Camera-type eye (tissue), 1 donor: ENCODE results near the gene SART3. TPM values are rescaled to one million over a fixed set of nuclear protein-coding genes. Genes with fewer than 3 reads are reported as not detected.

Experiments used
- total RNA-seq: library from RNA; depleted of rRNA; stranded (reverse); fragments of >200 nt; gene quantifications from one replicate; pipeline ENCODE4 v1.2.3, GENCODE V29; 2014

The SART3 gene
- 131 TPM for total RNA-seq

DNA sequence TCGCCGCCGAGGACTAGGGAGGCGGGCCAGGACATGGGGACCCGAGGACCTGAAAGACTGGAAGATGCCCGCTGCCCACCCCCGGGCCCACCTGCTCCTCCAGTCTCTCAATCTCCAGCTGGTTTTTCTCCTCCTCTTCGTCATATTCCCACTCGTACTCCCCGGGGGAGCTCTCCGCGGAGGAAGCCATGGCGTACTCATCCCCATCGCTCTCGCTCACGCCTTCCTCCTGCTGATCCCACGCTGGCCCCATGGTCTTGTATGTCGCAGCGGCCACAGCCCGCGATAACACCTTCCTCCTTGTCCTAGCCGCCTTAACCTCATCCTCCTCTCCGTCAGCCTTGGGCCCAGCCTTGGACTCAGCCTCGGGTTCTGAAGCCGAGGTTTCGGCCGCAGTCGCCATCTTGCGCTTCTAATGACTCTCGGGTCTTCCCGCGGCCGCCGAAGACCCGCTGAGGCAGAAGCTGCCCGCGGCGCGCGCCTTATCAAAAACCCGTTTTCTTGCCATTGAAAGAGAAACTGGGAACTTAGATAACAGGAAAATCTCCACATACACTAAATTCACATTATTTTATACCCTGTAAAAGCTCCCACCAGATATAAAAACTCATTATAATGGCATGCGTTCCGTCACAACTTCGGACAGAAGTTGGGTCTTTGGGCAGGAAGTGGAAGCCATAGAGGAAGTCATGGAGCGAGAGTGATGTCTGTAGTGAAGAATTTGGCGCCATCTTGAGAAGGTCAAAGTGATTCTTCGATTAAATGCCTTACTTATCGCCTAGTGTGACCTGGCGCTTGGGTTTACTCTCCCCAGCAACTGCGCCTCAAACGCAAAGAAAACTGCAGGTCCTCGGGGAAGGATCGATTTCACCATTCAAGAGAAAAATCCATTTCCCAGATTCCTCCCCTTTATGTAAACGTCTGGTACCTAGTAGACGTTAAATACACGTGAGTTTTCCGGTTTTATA is at the start of gene SART3:
Gene SART3, minus strand, starts transcription at position 422 of the 968 bp plus-strand sequence. Its CDS starts 19 bp downstream, at position 403.

GRCh38 chr12:108597559-108598471 is 36.8 kb upstream of the SART3 start, which contains the start of gene TMEM119:
TSS of gene TMEM119 (minus strand) at chr12:108598084. CDS start at chr12:108592383, 5,701 bp downstream.

GRCh38 chr12:108562348-108563135 is 1.6 kb upstream of the SART3 start, which contains the start of gene ISCU:
TSS of gene ISCU (plus strand) at chr12:108562596. CDS start at chr12:108562623, 27 bp downstream.

DNA sequence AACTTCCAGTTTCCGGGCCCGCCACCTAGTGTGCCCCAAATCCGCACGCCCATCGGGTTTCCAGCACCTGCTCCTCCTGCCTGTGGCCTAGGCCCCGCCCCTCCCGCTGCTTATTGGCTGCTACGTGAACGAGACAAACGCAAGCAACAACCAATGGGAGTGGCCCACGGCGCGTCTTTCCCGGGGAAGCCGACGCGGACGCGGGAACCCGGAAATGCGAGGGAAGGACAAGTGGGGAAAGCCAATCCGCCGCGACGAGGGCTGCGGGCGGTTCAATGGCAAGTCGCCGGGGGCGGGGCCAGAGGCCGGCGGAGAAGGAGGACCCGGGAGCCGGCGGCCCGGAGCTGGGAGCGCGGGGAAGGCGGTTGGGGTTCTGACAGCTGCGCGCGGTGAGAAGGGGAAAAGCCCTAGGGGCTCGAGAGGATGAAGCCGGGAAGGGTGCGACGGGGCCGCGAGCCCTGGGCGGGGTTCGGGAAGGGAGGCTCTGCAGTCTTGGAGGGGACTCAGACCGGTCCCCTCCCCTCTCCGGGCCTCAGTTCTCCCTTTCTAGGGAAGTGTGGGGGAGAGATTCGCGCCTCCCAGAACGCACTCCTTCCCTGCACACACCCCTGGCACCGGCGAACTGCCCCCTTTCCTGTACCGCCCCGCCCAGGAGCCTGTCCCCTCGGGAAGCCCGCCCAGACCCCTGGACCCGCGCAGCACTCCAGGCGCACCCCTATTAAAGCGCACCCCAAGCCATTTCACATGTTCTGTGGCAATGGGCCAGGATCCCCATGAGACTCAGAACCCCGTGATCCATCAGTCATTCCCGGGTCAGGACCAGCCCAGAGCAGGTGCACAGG is 45.8 kb downstream of the SART3 start, which contains the start of gene FICD:
Gene FICD, plus strand, starts transcription at position 305 of the 842 bp plus-strand sequence. CDS start 1,696 bp downstream, outside the sequence.

Other genes with a start within 250 kb of the SART3 start
- gene CMKLR1, start 221.9 kb downstream of the SART3 start, total RNA-seq = 4.0 TPM
- gene FICD, start 45.9 kb downstream of the SART3 start, total RNA-seq = 4.7 TPM
- 78.6 TPM for gene ISCU, start 1.4 kb upstream of the SART3 start, total RNA-seq
- 51.7 TPM for gene TMEM119, start 36.9 kb upstream of the SART3 start, total RNA-seq
- gene SELPLG, start 72.7 kb upstream of the SART3 start, total RNA-seq = 2.9 TPM
- gene CORO1C, start 170.3 kb upstream of the SART3 start, total RNA-seq = 127 TPM